MM.1S (cell line): ENCODE results near the gene NPW.

Source experiments
- DNase-seq: peaks from one replicate; pipeline ENCODE4 v3.0.0-alpha.2; 2015
- H2AFZ ChIP-seq: fragments of 300-600 bp; sonication (generic); 2 replicates; pipeline ENCODE4 v1.6.0; 2016; ENCODE audit warnings: antibody characterized with exemption, low read length
- H3F3A ChIP-seq: fragments of 300-600 bp; sonication (generic); 2 replicates; pipeline ENCODE4 v1.6.1; 2016; ENCODE audit warnings: mild to moderate bottlenecking, antibody characterized with exemption, low read length, moderate library complexity, mixed read lengths; ENCODE audit not compliant: insufficient read depth
- H3K27ac ChIP-seq: fragments of 300-600 bp; sonication (generic); 2 replicates; pipeline ENCODE4 v1.5.1; 2016; ENCODE audit warnings: mild to moderate bottlenecking, low read length
- H3K27me3 ChIP-seq: fragments of 300-600 bp; sonication (generic); replicated peaks from 2 replicates; pipeline ENCODE4 v1.6.0; 2016; ENCODE audit warnings: low read length; ENCODE audit not compliant: insufficient read depth
- H3K36me3 ChIP-seq: fragments of 300-600 bp; sonication (generic); replicated peaks from 2 replicates; pipeline ENCODE4 v1.6.1; 2016; ENCODE audit warnings: mild to moderate bottlenecking, low read length, mixed read lengths; ENCODE audit not compliant: insufficient read depth
- H3K4me1 ChIP-seq: fragments of 300-600 bp; sonication (generic); 2 replicates; pipeline ENCODE4 v1.6.1; 2016; ENCODE audit warnings: low read length, mixed read lengths
- H3K4me2 ChIP-seq: fragments of 300-600 bp; sonication (generic); 2 replicates; pipeline ENCODE4 v1.6.0; 2016; ENCODE audit warnings: low read depth, low read length
- H3K4me3 ChIP-seq: fragments of 300-600 bp; sonication (generic); 2 replicates; pipeline ENCODE4 v1.5.1; 2016; ENCODE audit warnings: low read length, mixed read lengths
- H3K79me2 ChIP-seq: fragments of 300-600 bp; sonication (generic); 2 replicates; pipeline ENCODE4 v1.6.1; 2016; ENCODE audit warnings: mixed run types, low read length, mixed read lengths
- H3K9ac ChIP-seq: fragments of 300-600 bp; sonication (generic); 2 replicates; pipeline ENCODE4 v1.6.1; 2016; ENCODE audit warnings: low read length, mixed read lengths
- H3K9me2 ChIP-seq: fragments of 300-600 bp; sonication (generic); replicated peaks from 2 replicates; pipeline ENCODE4 v1.6.1; 2016; ENCODE audit warnings: mild to moderate bottlenecking, low read length, mixed read lengths; ENCODE audit not compliant: insufficient read depth
- H3K9me3 ChIP-seq: fragments of 300-600 bp; sonication (generic); replicated peaks from 2 replicates; pipeline ENCODE4 v1.6.1; 2016; ENCODE audit warnings: mild to moderate bottlenecking, low read length, mixed read lengths; ENCODE audit not compliant: insufficient read depth
- H4K20me1 ChIP-seq: fragments of 300-600 bp; sonication (generic); 2 replicates; pipeline ENCODE4 v1.6.1; 2016; ENCODE audit warnings: mild to moderate bottlenecking, low read length, moderate library complexity, mixed read lengths; ENCODE audit not compliant: insufficient read depth
- CTCF ChIP-seq: fragments of 300-600 bp; sonication (generic); IDR thresholded peaks from 2 replicates; pipeline ENCODE4 v1.5.1; 2016; ENCODE audit warnings: antibody characterized with exemption, low read length, mixed read lengths
- EZH2 ChIP-seq: fragments of 300-600 bp; sonication (generic); optimal IDR thresholded peaks from 2 replicates; pipeline ENCODE3; 2017; ENCODE audit warnings: low read depth, mild to moderate bottlenecking, antibody characterized with exemption, low read length, mixed read lengths
- EZH2phosphoT487 ChIP-seq: fragments of 300-600 bp; sonication (generic); IDR thresholded peaks from 2 replicates; pipeline ENCODE4 v1.6.1; 2018; ENCODE audit warnings: antibody characterized with exemption, low read length

NPW gene

GRCh38 chr16:1998852-1999801, 20.5 kb upstream of the NPW start:
- Histone ChIP-seq H3F3A (peaks cover under 1% of the 10 kb centered on the region; the same call in 1 of the 2 replicates), H3K9me3 (no peaks in the 10 kb centered on the region), H3K27me3 (no peaks in the 10 kb centered on the region), H3K9me2 (no peaks in the 10 kb centered on the region), H3K9ac (no peak overlapping the region), H3K27ac (no peak overlapping the region), H3K4me2 (no peak overlapping the region), H3K4me3 (no peak overlapping the region), H3K79me2 (peaks cover 14% of the 10 kb centered on the region), H3K36me3 (no peaks in the 10 kb centered on the region), H4K20me1 (no peaks in the 10 kb centered on the region), H2AFZ (no peak overlapping the region), H3K4me1 (no peaks in the 10 kb centered on the region)
- no peak for TF ChIP-seq EZH2
- no peak for TF ChIP-seq EZH2phosphoT487
- no peak for TF ChIP-seq CTCF
- no peak for DNase-seq

- Histone ChIP-seq H3K9me2 (no peaks in the 10 kb centered on the region), H3K36me3 (no peaks in the 10 kb centered on the region), H2AFZ (no peak overlapping the region), H3K27ac (no peak overlapping the region), H4K20me1 (no peaks in the 10 kb centered on the region), H3K4me1 (no peaks in the 10 kb centered on the region), H3K27me3 (no peaks in the 10 kb centered on the region), H3F3A (no peaks in the 10 kb centered on the region), H3K4me2 (no peak overlapping the region), H3K9ac (no peak overlapping the region), H3K9me3 (no peaks in the 10 kb centered on the region), H3K4me3 (no peak overlapping the region), H3K79me2 (peaks cover 22% of the 10 kb centered on the region)
- DNase-seq: no peak
- TF ChIP-seq EZH2: no peak
- no peak for TF ChIP-seq CTCF
- no peak for TF ChIP-seq EZH2phosphoT487
Observed at GRCh38 chr16:1999866-2000514, 19.6 kb upstream of the NPW start.

DNA sequence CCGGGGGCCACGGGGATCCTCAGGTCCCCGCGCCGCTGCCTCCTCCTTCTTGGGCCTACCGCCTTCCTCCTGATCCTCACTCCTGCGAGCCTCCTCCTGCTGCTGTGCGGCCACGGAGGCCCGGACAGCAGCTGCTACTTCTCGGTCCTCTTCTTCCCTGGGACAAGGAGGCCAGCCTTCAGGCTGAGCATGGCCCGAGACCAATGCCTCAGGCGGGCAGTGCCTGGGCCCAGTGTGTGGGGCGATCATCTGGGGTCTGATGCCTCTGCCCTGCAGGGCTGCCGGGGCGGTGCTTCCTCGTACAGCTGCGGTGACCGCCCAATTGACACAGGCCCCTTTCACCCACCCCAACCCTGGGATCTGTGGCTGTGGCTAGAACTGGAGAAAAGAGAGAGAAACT, 18.6 kb upstream of the NPW start:
- H3K79me2 ChIP-seq: peaks cover 33% of the 10 kb centered on the region
- no peak overlapping the region for H3K4me2 ChIP-seq
- H4K20me1 ChIP-seq: no peaks in the 10 kb centered on the region; the same call in 1 of the 2 replicates
- H3K36me3 ChIP-seq: no peaks in the 10 kb centered on the region
- no peak overlapping the region for H3K4me3 ChIP-seq
- TF ChIP-seq CTCF (no peak), EZH2phosphoT487 (no peak), EZH2 (no peak)
- H3K9me3 ChIP-seq: no peaks in the 10 kb centered on the region
- DNase-seq: no peak
- no peaks in the 10 kb centered on the region for H3F3A ChIP-seq
- no peaks in the 10 kb centered on the region for H3K27me3 ChIP-seq
- no peak overlapping the region for H3K9ac ChIP-seq
- H2AFZ ChIP-seq: no peak overlapping the region
- no peaks in the 10 kb centered on the region for H3K4me1 ChIP-seq
- H3K9me2 ChIP-seq: no peaks in the 10 kb centered on the region
- H3K27ac ChIP-seq: no peak overlapping the region
